ENCODE data around the gene KCNH8.

Gene KCNH8

GRCh38 chr3:19346759-19347158 is 198.4 kb downstream of the KCNH8 start:
- Histone ChIP-seq H3K27ac (ENCODE audit: insufficient read depth, low read length, poor library complexity, severe bottlenecking) (no peak overlapping the region), H3K9me3 (ENCODE audit: control insufficient read depth, low read length) (no peaks in the 10 kb centered on the region), H3K4me1 (ENCODE audit: control insufficient read depth, insufficient read depth, low read length, poor library complexity, severe bottlenecking) (no peaks in the 10 kb centered on the region), H3K4me3 (ENCODE audit: insufficient read depth, low read depth, low read length, poor library complexity, severe bottlenecking) (no peak overlapping the region), H3K36me3 (ENCODE audit: control insufficient read depth, insufficient read depth, low read length) (no peaks in the 10 kb centered on the region), H3K27me3 (replicated peaks; ENCODE audit: control insufficient read depth, insufficient read depth, low read length, poor library complexity, severe bottlenecking) (no peaks in the 10 kb centered on the region)
- no peak for DNase-seq

- H3K36me3 ChIP-seq (ENCODE audit: control insufficient read depth, insufficient read depth, low read length): no peaks in the 10 kb centered on the region
- no peak for DNase-seq
- no peak overlapping the region for H3K4me3 ChIP-seq (ENCODE audit: insufficient read depth, low read depth, low read length, poor library complexity, severe bottlenecking)
- no peak overlapping the region for H3K27ac ChIP-seq (ENCODE audit: insufficient read depth, low read length, poor library complexity, severe bottlenecking)
- no peaks in the 10 kb centered on the region for H3K27me3 ChIP-seq (replicated peaks; ENCODE audit: control insufficient read depth, insufficient read depth, low read length, poor library complexity, severe bottlenecking)
- no peaks in the 10 kb centered on the region for H3K9me3 ChIP-seq (ENCODE audit: control insufficient read depth, low read length)
- H3K4me1 ChIP-seq (ENCODE audit: control insufficient read depth, insufficient read depth, low read length, poor library complexity, severe bottlenecking): no peaks in the 10 kb centered on the region
These were observed 199.4 kb downstream of the KCNH8 start for GRCh38 chr3:19347671-19348070.

- H3K4me3 ChIP-seq (ENCODE audit: insufficient read depth, low read depth, low read length, poor library complexity, severe bottlenecking): no peak overlapping the region
- no peaks in the 10 kb centered on the region for H3K9me3 ChIP-seq (ENCODE audit: control insufficient read depth, low read length)
- H3K36me3 ChIP-seq (ENCODE audit: control insufficient read depth, insufficient read depth, low read length): no peaks in the 10 kb centered on the region
- no peaks in the 10 kb centered on the region for H3K4me1 ChIP-seq (ENCODE audit: control insufficient read depth, insufficient read depth, low read length, poor library complexity, severe bottlenecking)
- no peak overlapping the region for H3K27ac ChIP-seq (ENCODE audit: insufficient read depth, low read length, poor library complexity, severe bottlenecking)
- H3K27me3 ChIP-seq (replicated peaks; ENCODE audit: control insufficient read depth, insufficient read depth, low read length, poor library complexity, severe bottlenecking): no peaks in the 10 kb centered on the region
- DNase-seq: no peak
These were observed 200.2 kb downstream of the KCNH8 start for GRCh38 chr3:19348500-19348899.

- Histone ChIP-seq H3K27ac (ENCODE audit: insufficient read depth, low read length, poor library complexity, severe bottlenecking) (no peak overlapping the region), H3K4me3 (ENCODE audit: insufficient read depth, low read depth, low read length, poor library complexity, severe bottlenecking) (no peak overlapping the region), H3K36me3 (ENCODE audit: control insufficient read depth, insufficient read depth, low read length) (no peaks in the 10 kb centered on the region)
These were observed 200.7 kb downstream of the KCNH8 start for GRCh38 chr3:19348941-19349564.

GRCh38 chr3:19357947-19358346 is 209.6 kb downstream of the KCNH8 start:
- Histone ChIP-seq H3K4me1 (ENCODE audit: control insufficient read depth, insufficient read depth, low read length, poor library complexity, severe bottlenecking) (no peaks in the 10 kb centered on the region), H3K9me3 (ENCODE audit: control insufficient read depth, low read length) (no peaks in the 10 kb centered on the region), H3K4me3 (ENCODE audit: insufficient read depth, low read depth, low read length, poor library complexity, severe bottlenecking) (no peak overlapping the region), H3K27me3 (replicated peaks; ENCODE audit: control insufficient read depth, insufficient read depth, low read length, poor library complexity, severe bottlenecking) (no peaks in the 10 kb centered on the region), H3K36me3 (ENCODE audit: control insufficient read depth, insufficient read depth, low read length) (no peaks in the 10 kb centered on the region), H3K27ac (ENCODE audit: insufficient read depth, low read length, poor library complexity, severe bottlenecking) (no peak overlapping the region)
- DNase-seq: no peak

More at GRCh38 chr3:19348941-19349564, 200.7 kb downstream of the KCNH8 start:
- H3K9me3 ChIP-seq (ENCODE audit: control insufficient read depth, low read length): no peaks in the 10 kb centered on the region
- no peaks in the 10 kb centered on the region for H3K27me3 ChIP-seq (replicated peaks; ENCODE audit: control insufficient read depth, insufficient read depth, low read length, poor library complexity, severe bottlenecking)
- no peak for DNase-seq
- no peaks in the 10 kb centered on the region for H3K4me1 ChIP-seq (ENCODE audit: control insufficient read depth, insufficient read depth, low read length, poor library complexity, severe bottlenecking)

GRCh38 chr3:19363071-19363470 is 214.8 kb downstream of the KCNH8 start:
- Histone ChIP-seq H3K27me3 (replicated peaks; ENCODE audit: control insufficient read depth, insufficient read depth, low read length, poor library complexity, severe bottlenecking) (no peaks in the 10 kb centered on the region), H3K4me3 (ENCODE audit: insufficient read depth, low read depth, low read length, poor library complexity, severe bottlenecking) (no peak overlapping the region), H3K27ac (ENCODE audit: insufficient read depth, low read length, poor library complexity, severe bottlenecking) (no peak overlapping the region), H3K4me1 (ENCODE audit: control insufficient read depth, insufficient read depth, low read length, poor library complexity, severe bottlenecking) (no peaks in the 10 kb centered on the region), H3K9me3 (ENCODE audit: control insufficient read depth, low read length) (no peaks in the 10 kb centered on the region), H3K36me3 (ENCODE audit: control insufficient read depth, insufficient read depth, low read length) (no peaks in the 10 kb centered on the region)
- DNase-seq: no peak

- H3K9me3 ChIP-seq (ENCODE audit: control insufficient read depth, low read length): no peaks in the 10 kb centered on the region
- no peak for DNase-seq
- no peaks in the 10 kb centered on the region for H3K27me3 ChIP-seq (replicated peaks; ENCODE audit: control insufficient read depth, insufficient read depth, low read length, poor library complexity, severe bottlenecking)
- no peaks in the 10 kb centered on the region for H3K36me3 ChIP-seq (ENCODE audit: control insufficient read depth, insufficient read depth, low read length)
- H3K4me1 ChIP-seq (ENCODE audit: control insufficient read depth, insufficient read depth, low read length, poor library complexity, severe bottlenecking): no peaks in the 10 kb centered on the region
- no peak overlapping the region for H3K4me3 ChIP-seq (ENCODE audit: insufficient read depth, low read depth, low read length, poor library complexity, severe bottlenecking)
- H3K27ac ChIP-seq (ENCODE audit: insufficient read depth, low read length, poor library complexity, severe bottlenecking): no peak overlapping the region
These were observed 215.8 kb downstream of the KCNH8 start for GRCh38 chr3:19364148-19364547.

GRCh38 chr3:19365471-19365870 is 217.2 kb downstream of the KCNH8 start:
- Histone ChIP-seq H3K27ac (ENCODE audit: insufficient read depth, low read length, poor library complexity, severe bottlenecking) (no peak overlapping the region), H3K27me3 (replicated peaks; ENCODE audit: control insufficient read depth, insufficient read depth, low read length, poor library complexity, severe bottlenecking) (no peaks in the 10 kb centered on the region), H3K4me1 (ENCODE audit: control insufficient read depth, insufficient read depth, low read length, poor library complexity, severe bottlenecking) (no peaks in the 10 kb centered on the region), H3K36me3 (ENCODE audit: control insufficient read depth, insufficient read depth, low read length) (no peaks in the 10 kb centered on the region), H3K4me3 (ENCODE audit: insufficient read depth, low read depth, low read length, poor library complexity, severe bottlenecking) (no peak overlapping the region), H3K9me3 (ENCODE audit: control insufficient read depth, low read length) (no peaks in the 10 kb centered on the region)
- DNase-seq: no peak

- Histone ChIP-seq H3K36me3 (ENCODE audit: control insufficient read depth, insufficient read depth, low read length) (no peaks in the 10 kb centered on the region), H3K9me3 (ENCODE audit: control insufficient read depth, low read length) (no peaks in the 10 kb centered on the region), H3K27ac (ENCODE audit: insufficient read depth, low read length, poor library complexity, severe bottlenecking) (no peak overlapping the region), H3K4me1 (ENCODE audit: control insufficient read depth, insufficient read depth, low read length, poor library complexity, severe bottlenecking) (no peaks in the 10 kb centered on the region), H3K27me3 (replicated peaks; ENCODE audit: control insufficient read depth, insufficient read depth, low read length, poor library complexity, severe bottlenecking) (no peaks in the 10 kb centered on the region), H3K4me3 (ENCODE audit: insufficient read depth, low read depth, low read length, poor library complexity, severe bottlenecking) (no peak overlapping the region)
- no peak for DNase-seq
These were observed 236.6 kb downstream of the KCNH8 start for GRCh38 chr3:19384868-19385267.

- no peak overlapping the region for H3K27ac ChIP-seq (ENCODE audit: insufficient read depth, low read length, poor library complexity, severe bottlenecking)
- no peak for DNase-seq
- H3K27me3 ChIP-seq (replicated peaks; ENCODE audit: control insufficient read depth, insufficient read depth, low read length, poor library complexity, severe bottlenecking): no peaks in the 10 kb centered on the region
These were observed 243.8 kb downstream of the KCNH8 start for GRCh38 chr3:19392150-19392549.

More at GRCh38 chr3:19392150-19392549, 243.8 kb downstream of the KCNH8 start:
- H3K4me3 ChIP-seq (ENCODE audit: insufficient read depth, low read depth, low read length, poor library complexity, severe bottlenecking): no peak overlapping the region
- H3K9me3 ChIP-seq (ENCODE audit: control insufficient read depth, low read length): no peaks in the 10 kb centered on the region
- H3K4me1 ChIP-seq (ENCODE audit: control insufficient read depth, insufficient read depth, low read length, poor library complexity, severe bottlenecking): no peaks in the 10 kb centered on the region
- H3K36me3 ChIP-seq (ENCODE audit: control insufficient read depth, insufficient read depth, low read length): no peaks in the 10 kb centered on the region
